Effector CD8-positive, alpha-beta T cell (primary cell): ENCODE measurements around the gene RABGGTA.

Source experiments
- DNase-seq: peaks from one replicate; lab custom pipeline; 2025; lab: John Stamatoyannopoulos, UW
- total RNA-seq, 4 experiments: gene quantifications; one replicate each; lab custom pipeline; 2026; lab: John Stamatoyannopoulos, UW

RABGGTA gene, protein sequence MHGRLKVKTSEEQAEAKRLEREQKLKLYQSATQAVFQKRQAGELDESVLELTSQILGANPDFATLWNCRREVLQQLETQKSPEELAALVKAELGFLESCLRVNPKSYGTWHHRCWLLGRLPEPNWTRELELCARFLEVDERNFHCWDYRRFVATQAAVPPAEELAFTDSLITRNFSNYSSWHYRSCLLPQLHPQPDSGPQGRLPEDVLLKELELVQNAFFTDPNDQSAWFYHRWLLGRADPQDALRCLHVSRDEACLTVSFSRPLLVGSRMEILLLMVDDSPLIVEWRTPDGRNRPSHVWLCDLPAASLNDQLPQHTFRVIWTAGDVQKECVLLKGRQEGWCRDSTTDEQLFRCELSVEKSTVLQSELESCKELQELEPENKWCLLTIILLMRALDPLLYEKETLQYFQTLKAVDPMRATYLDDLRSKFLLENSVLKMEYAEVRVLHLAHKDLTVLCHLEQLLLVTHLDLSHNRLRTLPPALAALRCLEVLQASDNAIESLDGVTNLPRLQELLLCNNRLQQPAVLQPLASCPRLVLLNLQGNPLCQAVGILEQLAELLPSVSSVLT
- total RNA-seq: 36.3 to 49.1 (median 42.4) reads per million in 4 experiments

DNA sequence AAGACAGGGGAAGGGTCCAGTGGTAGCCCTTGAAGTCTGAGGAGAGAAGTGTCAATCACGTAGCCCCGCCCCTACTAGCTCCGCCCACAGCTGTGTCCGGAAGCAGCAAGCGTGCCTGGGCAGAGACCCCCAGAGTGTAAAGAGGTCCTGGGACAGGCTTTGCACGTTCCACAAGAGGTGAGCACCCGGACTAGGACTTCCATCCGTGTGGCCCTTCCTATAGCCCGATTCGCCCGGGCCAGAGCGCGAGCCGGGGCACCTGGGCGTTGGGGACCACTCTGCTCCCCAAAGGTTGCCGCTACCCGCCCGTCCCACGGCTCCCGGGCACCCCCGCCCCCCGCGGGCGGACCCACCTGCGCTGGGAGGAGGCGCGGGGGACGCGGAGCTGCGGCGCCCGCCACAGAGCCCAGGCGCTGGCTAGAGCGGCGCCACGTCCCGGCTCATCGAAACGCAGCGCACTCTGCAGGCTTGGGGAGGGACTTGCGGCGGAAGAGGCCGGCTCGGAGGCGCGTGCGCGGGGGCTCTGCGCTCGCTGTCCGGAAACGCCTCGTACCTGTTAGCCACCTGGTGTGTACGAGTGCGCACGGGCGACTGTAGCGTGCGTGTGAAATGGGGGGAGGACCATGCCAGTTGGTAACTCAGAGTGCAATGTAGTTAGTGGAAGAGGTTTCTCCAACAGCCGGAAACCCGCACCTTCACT, at the start of gene RABGGTA:
Gene RABGGTA, minus strand, starts transcription at position 464 of the 700 bp plus-strand sequence. CDS start 482 bp downstream, outside the sequence.
- peak; percentile 84 for DNase-seq

DNA sequence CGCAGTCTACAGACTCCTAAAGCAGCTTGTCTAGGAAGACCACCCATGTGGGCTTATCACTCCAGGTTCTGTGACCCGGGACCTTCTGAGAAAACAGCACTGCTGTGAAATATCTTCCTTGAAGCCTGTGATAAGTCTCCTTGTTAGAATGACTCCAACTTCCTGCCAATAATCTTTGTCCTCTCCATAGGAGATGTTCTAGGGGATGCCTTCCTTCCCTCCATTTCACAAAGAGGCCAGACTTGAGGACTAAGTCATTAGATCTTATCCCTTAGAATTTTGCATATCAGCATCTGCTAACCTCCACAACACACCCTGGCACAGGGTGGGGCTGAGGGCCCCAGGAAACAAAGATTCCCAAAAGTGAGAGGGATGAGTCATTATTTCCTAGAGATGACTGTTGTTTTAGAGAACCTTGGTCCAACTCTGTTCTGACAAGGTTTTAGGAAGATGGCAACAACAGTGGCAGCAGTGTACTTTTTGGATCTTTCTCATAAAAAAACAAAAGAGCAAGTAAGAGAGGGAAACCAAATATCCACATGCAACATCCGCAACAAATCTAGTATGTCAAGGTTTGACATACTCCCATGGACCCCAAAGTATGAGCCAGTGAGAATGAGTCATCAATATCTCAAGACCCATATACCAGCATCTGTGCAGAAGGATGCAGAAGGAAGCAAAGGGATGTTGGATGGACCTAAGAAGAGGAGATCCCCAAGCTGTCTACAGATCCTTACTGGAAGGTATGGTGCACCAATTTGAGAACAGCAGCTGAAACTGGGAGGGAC, 45.9 kb upstream of the RABGGTA start:
- DNase-seq: no peak

DNA sequence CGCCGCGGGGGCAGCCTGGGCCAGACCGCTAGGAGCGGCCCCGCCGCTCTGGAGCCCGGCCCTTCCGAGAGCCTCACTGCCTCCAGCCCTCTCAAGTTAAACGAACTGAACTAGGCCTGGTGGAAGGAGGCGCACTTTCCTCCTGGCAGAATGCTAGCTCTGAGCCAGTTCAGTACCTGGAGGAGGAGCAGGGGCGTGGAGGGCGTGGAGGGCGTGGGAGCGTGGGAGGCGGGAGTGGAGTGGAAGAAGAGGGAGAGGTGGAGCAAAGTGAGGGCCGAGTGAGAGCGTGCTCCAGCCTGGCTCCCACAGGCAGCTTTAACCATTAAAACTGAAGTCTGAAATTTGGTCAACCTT, 45.2 kb upstream of the RABGGTA start:
- DNase-seq: no peak

DNA sequence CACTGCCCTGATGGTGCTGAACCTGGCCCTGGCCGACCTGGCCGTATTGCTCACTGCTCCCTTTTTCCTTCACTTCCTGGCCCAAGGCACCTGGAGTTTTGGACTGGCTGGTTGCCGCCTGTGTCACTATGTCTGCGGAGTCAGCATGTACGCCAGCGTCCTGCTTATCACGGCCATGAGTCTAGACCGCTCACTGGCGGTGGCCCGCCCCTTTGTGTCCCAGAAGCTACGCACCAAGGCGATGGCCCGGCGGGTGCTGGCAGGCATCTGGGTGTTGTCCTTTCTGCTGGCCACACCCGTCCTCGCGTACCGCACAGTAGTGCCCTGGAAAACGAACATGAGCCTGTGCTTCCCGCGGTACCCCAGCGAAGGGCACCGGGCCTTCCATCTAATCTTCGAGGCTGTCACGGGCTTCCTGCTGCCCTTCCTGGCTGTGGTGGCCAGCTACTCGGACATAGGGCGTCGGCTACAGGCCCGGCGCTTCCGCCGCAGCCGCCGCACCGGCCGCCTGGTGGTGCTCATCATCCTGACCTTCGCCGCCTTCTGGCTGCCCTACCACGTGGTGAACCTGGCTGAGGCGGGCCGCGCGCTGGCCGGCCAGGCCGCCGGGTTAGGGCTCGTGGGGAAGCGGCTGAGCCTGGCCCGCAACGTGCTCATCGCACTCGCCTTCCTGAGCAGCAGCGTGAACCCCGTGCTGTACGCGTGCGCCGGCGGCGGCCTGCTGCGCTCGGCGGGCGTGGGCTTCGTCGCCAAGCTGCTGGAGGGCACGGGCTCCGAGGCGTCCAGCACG, 44.6 kb upstream of the RABGGTA start:
- no peak for DNase-seq

DNA sequence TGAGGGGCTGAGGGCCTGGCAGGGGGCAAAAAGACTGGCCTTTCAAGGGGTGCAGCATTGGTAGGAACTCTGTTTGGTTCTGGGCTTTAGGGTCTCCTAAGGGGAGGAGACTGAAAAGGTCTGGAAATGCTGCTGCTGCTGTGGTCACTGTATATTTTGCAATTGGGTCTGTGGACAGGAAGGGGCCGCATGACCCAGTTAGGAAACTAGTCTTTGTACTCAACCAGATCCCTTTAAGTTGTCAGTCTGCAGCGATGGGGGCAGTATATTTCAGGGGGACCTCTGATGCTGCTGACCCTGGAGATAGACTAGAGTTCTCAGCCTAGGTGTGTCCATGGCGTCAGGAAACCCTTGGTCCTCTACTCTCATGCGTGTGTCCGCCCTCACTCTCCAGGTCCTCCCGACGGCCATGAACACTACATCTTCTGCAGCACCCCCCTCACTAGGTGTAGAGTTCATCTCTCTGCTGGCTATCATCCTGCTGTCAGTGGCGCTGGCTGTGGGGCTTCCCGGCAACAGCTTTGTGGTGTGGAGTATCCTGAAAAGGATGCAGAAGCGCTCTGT, 43.9 kb upstream of the RABGGTA start:
- DNase-seq: no peak

DNA sequence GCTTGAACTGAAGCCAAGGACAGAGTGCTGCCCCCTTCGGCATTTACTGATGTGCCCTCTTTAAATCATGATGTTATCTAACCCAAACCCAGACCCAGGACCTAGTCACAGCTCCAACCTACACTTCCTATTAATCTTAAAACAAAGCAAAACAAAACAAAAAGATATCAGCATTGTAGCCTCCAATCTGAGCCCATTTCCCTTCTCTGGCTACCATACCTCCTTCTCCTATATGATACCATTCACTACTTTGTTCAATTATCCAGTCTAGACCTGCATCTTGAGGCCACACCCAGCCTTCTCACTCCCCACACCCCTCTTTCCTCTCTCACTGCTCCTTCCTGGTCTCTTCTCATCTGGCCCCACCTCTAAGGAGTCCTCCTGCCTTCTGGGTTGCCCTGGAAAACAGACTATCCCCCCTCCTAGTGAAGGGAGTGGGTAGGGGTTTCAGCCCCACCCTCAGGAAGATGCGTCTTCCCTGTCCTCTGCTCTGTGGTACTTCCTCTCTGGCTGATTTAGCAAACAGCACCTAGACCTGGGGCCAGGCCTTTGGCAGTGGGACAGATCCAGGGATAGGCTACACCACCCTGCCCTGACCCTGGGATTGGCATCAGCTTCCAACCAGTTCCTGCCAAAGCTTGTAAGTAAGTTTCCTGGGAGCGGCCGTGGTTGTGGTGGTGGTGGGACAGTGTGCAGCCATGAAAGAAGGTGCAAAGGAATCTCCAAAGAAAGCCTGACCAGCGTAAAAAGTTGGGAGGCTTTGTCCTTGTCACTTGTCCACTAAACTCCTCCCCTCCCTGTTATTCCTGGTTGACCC, 43.2 kb upstream of the RABGGTA start:
- no peak for DNase-seq

DNA sequence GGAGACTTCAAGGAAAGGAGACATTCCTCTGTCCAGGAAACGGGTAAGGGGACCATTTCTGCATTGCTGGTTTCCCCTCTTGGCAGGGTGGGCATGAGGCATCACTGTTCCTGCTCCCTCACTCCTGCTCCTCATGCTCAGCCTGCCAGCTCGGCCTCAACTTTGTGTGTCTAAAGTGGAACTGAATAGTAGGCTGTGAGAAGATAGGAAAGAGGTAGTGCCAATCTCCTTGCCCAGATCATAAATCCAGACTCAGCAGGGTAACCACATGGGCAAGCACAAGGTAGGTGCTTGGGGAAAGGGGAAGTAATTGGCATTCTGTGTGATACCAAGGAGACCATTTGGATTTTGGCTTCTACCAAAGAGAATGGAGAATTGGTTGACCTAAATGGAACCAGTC, 42.5 kb upstream of the RABGGTA start:
- DNase-seq: no peak

DNA sequence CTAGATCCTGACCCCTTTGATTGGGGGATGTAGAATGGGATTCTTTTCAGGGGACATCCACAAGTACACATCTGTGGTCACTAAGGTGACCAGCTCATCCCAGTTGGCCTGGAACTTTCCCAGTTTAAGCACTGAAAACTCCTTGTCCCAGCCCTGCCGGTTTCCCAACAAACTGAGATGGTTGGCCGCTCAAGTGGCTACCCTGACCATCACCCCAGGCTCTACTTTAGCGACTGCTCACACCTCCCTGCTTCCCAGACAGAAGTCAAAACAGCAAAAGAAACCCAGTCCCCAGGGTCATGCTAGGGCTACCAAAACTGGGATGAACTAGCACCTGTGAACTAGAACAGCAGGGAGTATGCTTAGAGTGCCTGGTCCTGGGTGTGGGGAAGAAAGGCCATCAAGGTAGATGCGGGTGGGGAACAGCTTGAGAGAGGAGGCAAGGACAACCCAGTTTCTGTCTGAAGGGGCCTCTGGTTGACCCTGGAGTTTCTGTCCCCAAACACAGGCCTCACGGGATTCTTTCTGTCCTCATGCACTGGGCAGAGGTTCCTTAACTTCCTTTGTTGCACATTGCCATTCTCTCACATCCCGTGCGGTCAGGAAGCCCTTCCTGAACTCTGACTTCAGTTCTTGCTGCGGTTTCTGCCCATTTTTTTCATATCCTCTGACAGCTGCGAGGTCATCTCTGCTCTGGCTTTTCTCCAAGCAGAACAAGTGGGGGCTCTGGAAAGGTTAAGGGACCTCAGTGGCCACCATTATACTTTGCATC, 41.5 kb upstream of the RABGGTA start:
- DNase-seq: no peak

DNA sequence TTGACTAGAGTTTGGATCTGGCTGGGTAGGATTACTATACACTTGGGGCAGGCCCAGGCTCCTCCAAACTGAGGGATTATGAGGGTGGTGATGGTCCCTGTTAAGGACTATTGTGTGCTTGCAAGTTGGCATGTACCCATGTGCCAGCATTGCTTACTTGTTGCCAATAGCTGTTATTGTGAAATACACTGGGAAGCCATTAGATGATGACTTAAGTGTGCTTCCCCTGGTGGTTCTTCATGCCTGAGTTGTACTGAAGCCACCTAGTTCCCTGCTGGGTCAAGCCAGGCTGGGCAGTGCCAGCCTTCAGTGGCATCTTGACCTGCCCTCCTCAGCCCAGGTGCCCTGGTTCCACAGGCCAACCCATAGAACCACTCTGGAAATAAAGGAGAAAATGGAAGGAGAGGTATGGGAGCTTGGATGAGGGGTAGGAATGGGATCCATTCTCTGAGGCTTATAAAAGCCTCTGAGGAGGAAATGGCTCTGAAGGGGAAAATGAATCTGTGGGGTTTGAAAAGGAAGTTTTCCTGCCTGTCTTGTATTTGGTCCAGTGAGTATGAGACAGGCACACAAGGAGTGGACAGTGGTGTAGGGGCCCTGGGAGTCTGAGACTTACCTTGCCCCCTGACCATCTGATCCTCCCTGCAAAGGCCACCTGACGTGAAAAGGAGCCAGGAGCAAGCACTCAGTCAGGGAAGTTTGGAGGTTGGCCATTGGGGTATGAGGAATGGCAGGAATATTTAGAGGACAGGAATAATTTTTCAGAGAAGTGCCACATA, 40.6 kb upstream of the RABGGTA start:
- no peak for DNase-seq

DNA sequence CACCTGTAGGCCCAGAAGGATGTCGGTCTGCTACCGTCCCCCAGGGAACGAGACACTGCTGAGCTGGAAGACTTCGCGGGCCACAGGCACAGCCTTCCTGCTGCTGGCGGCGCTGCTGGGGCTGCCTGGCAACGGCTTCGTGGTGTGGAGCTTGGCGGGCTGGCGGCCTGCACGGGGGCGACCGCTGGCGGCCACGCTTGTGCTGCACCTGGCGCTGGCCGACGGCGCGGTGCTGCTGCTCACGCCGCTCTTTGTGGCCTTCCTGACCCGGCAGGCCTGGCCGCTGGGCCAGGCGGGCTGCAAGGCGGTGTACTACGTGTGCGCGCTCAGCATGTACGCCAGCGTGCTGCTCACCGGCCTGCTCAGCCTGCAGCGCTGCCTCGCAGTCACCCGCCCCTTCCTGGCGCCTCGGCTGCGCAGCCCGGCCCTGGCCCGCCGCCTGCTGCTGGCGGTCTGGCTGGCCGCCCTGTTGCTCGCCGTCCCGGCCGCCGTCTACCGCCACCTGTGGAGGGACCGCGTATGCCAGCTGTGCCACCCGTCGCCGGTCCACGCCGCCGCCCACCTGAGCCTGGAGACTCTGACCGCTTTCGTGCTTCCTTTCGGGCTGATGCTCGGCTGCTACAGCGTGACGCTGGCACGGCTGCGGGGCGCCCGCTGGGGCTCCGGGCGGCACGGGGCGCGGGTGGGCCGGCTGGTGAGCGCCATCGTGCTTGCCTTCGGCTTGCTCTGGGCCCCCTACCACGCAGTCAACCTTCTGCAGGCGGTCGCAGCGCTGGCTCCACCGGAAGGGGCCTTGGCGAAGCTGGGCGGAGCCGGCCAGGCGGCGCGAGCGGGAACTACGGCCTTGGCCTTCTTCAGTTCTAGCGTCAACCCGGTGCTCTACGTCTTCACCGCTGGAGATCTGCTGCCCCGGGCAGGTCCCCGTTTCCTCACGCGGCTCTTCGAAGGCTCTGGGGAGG, 39.5 kb upstream of the RABGGTA start, which contains the start of gene LTB4R:
Gene LTB4R, plus strand, starts transcription at position 857 of the 959 bp plus-strand sequence. CDS start 4,150 bp downstream, outside the sequence.
- peak; percentile 37 for DNase-seq

DNA sequence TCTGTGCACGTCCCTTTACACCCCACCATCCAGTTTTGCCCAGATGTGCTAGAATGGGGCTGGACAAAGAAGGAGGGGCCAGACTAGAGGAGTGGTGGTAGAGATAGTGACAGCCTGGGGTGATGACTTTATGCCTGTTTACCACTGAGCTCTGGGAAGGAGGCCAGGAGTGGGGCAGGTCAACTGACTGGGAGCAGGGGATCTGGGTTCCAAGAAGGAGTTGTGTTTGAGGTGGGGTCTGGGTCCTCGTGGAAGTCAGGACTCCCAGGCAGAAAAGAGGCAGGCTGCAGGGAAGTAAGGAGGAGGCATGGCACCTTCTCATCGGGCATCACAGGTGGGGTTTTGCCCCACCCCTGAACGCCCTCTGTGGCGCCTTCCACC, 38.9 kb upstream of the RABGGTA start:
- DNase-seq: no peak

DNA sequence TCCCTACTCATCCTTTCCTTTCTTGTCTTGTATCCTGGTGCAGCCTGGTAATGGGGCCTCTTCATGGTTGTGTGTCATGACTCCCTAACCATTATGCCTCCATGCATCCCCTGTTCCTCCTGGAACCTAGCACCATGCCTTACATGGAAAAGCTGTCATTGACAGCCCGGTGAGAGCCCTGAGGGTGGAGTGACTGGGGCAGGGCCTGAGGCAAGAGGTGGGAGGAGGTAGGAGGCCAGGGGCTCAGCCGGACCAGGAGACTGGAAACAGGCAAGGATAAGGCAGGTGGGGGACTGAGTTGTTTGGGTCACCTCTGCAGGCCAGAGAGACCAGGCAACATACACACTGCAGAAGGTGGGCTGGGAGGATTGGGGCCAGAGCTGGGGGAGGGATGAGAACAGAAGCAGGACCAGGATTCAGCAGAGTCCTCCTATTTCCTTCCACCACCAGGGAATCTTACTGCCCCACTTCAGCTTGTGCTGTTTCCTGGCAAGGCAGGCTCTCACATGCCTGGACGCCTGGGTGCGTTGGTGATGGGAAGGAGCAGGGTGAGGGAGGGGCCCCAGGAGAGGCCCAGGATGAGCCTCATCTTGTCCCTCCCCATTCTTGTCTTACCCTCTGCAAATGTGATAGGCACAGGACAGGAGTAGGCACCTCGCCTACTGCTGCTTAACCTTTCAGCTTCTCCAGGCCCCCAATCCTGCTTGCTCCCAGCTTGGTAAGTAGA, 38.3 kb upstream of the RABGGTA start, which contains the start of gene LTB4R2:
Gene LTB4R2, plus strand, starts transcription at position 603 of the 727 bp plus-strand sequence. CDS start 525 bp downstream, outside the sequence.
- DNase-seq: no peak

DNA sequence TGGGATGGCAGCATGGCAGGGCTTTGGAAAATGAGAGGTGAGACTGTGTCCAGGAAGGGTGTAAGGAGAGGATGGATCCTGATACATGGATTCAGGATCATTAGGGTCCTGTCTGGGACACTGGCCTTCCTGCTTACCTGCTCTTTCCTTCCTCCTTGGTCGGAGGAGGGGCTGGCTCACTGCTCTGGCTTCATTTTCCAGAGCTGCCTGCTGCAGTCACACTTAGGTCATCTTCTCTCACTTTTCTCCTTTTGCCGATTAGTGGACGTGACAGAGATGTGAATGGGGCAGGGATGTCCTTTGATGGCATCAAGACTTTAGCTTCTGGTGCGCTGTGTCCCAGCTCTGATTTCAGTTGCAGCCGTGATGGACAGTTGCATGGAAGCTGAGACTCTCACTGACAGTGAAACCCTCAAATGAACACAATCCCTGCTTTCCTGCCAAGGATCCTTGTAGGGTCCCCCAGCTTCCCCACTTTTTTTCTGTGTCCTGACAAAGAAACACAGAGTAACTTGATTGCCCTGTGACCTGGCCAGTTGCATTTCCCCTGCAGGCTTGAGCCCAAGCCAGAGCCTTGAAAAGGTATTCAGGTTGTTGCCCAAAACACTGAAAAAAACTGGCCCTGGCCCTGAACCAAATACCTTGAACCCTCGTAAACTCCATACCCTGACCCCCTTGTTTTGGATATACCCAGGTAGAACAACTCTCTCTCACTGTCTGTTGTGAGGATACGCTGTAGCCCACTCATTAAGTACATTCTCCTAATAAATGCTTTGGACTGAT, 37.1 kb upstream of the RABGGTA start:
- no peak for DNase-seq

DNA sequence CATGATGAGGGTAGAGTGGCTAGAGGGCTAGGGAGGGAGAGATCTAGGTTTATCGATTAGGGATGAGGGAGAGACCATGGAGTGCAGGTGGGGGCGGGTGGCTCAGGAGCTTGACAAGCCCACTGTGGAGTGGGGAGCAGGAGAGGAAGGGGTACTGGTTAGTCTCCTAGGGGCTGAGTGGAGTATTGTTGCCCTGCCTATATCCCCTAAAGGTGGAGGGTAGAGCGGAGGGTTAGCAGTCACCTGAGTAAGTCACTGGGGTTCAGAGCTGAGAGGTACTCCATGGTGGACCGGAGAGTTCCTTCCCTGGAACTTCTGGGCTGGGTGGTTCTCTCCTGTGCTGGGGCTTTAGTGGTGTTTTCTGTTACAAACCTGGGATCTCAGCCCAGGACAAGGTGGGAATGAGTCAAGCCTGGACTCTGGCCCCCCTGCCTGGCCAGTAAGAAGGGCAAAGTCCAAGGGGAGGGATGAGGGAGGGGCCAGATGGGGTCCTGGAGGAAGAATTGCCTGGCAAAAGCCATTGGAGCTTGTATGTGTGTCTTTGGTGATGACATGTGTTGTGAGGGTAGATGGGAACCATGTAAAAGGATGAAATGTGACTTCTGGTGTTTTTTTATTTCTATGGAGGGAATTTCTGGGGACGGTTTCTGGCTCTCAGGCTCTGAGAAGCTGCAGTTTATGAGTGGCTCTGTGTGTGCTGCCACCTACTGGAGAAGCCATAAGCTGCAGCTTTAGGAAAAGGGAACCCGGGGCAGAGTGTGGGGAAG, 36.4 kb upstream of the RABGGTA start, which contains the start of gene CIDEB:
Gene CIDEB, minus strand, starts transcription at position 403 of the 767 bp plus-strand sequence. Its CDS starts 119 bp downstream, at position 284.
- DNase-seq: peak; percentile 45

DNA sequence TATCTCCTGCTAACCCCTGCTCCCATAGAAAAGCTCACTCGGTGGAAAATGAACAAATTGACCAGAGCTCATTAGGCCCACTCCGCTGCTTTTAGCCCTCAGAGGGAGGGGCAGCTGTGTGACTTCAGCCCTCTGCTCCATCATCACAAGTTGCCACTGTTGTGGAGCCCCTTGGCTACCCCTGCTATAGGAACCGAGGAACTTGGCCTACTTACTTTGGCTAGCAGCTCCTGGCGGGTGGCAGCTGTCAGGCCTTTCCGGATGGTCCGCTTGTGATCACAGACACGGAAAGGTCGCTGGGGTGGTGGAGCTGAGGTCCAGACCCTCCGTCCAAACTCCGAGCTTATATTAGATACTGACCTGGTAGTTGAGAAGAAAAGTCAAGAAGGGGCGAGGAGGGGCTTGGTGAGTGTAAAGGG, 35.8 kb upstream of the RABGGTA start:
- no peak for DNase-seq
